Kidney epithelial cell (primary cell): ENCODE results near the gene ECI2. TPM values are rescaled to one million over a fixed set of nuclear protein-coding genes. Genes with fewer than 3 reads are reported as not detected.

ENCODE experiments used
- DNase-seq: peaks from one replicate; pipeline ENCODE4 v3.0.0-alpha.2; 2010; ENCODE audit warnings: low read depth
- H3K27me3 ChIP-seq: 2 replicates; pipeline ENCODE4 v1.6.0; 2011; ENCODE audit warnings: low read length; ENCODE audit not compliant: control insufficient read depth, insufficient read depth
- H3K36me3 ChIP-seq: 2 replicates; pipeline ENCODE4 v1.5.1; 2011; ENCODE audit warnings: low read length; ENCODE audit not compliant: control insufficient read depth, insufficient read depth
- H3K4me3 ChIP-seq: 2 replicates; pipeline ENCODE4 v1.5.1; 2011; ENCODE audit warnings: low read depth, mild to moderate bottlenecking, control low read depth, low read length
- total RNA-seq: library from RNA; depleted of rRNA; stranded (reverse); fragments of >200 nt; gene quantifications from 2 replicates; pipeline ENCODE4 v1.2.3, GENCODE V29; 2015
- TF ChIP-seq, protein P1 (sequence below): IDR thresholded peaks from 2 replicates; pipeline ENCODE4 v1.5.1; 2011; ENCODE audit warnings: mild to moderate bottlenecking, moderate library complexity, low read length, control low read depth, inconsistent platforms; ENCODE audit not compliant: insufficient read depth, poor library complexity, severe bottlenecking

The ECI2 gene
- total RNA-seq, 1 donor from 2014 or later = 43.4 TPM

DNA sequence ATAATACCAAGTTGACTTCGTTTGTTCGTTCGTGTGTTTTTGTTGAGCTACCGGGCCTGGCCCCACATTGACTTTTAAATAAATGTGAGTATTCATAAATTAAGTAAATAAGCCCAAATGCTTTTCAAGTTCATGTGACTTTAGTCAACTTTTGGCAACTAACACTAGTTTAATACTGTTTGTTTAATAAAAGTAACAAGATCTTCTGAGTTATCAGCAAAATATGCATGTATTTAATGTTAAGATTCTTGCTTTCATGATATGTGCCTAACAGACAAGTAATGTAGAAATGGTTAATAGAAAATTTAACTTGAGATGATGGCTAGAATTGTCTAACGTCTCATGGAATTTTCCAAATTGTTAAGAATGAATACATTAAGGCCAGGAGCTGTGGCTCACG, 38.7 kb upstream of the ECI2 start:
- TF ChIP-seq, protein P1, sequence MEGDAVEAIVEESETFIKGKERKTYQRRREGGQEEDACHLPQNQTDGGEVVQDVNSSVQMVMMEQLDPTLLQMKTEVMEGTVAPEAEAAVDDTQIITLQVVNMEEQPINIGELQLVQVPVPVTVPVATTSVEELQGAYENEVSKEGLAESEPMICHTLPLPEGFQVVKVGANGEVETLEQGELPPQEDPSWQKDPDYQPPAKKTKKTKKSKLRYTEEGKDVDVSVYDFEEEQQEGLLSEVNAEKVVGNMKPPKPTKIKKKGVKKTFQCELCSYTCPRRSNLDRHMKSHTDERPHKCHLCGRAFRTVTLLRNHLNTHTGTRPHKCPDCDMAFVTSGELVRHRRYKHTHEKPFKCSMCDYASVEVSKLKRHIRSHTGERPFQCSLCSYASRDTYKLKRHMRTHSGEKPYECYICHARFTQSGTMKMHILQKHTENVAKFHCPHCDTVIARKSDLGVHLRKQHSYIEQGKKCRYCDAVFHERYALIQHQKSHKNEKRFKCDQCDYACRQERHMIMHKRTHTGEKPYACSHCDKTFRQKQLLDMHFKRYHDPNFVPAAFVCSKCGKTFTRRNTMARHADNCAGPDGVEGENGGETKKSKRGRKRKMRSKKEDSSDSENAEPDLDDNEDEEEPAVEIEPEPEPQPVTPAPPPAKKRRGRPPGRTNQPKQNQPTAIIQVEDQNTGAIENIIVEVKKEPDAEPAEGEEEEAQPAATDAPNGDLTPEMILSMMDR = no peak
- Histone ChIP-seq H3K36me3 (no peaks in the 10 kb centered on the region), H3K4me3 (no peak overlapping the region), H3K27me3 (no peaks in the 10 kb centered on the region)
- DNase-seq = no peak

DNA sequence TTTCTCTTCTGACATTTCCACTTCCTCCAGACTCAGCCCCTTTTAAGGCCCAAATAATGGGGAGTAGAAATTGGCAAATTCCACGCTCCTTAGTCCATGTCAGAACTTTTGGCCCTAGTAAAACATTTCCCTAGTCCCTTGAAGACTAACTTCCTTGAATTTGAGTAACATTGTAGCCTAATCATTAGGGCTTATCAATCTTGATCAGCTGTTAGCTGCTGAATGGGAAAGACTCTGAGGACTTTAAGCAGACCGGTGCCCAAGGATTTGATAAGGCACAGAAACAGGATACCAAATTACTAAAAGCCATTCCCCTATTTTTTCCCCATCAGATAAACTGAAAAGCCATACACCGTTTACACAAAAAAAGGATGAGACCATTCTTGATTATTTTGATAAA, 37.0 kb upstream of the ECI2 start:
- no peaks in the 10 kb centered on the region for H3K36me3 ChIP-seq
- no peaks in the 10 kb centered on the region for H3K27me3 ChIP-seq
- TF ChIP-seq, protein P1 = no peak
- H3K4me3 ChIP-seq = no peak overlapping the region
- DNase-seq = no peak

DNA sequence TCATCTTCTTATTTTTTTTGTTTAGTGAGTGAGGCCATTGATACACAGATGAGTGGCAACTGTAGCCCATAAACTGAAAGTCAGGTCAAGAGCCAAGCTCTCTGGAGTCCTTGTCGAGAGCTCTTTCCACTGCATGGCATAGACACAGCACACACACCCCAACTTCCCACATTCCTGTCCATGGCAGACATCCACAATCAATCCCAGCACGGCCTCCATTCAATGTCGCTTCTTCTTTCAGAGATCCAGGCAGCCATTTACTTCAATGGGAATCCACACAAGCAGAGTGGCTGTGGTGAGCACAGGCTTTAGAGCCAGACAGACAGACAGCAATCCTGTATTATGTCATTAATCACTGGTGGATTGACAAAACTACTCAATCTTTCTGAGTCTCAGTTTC, 34.9 kb upstream of the ECI2 start:
- H3K27me3 ChIP-seq = no peaks in the 10 kb centered on the region
- no peaks in the 10 kb centered on the region for H3K36me3 ChIP-seq
- TF ChIP-seq, protein P1 = no peak
- DNase-seq = no peak
- no peak overlapping the region for H3K4me3 ChIP-seq

DNA sequence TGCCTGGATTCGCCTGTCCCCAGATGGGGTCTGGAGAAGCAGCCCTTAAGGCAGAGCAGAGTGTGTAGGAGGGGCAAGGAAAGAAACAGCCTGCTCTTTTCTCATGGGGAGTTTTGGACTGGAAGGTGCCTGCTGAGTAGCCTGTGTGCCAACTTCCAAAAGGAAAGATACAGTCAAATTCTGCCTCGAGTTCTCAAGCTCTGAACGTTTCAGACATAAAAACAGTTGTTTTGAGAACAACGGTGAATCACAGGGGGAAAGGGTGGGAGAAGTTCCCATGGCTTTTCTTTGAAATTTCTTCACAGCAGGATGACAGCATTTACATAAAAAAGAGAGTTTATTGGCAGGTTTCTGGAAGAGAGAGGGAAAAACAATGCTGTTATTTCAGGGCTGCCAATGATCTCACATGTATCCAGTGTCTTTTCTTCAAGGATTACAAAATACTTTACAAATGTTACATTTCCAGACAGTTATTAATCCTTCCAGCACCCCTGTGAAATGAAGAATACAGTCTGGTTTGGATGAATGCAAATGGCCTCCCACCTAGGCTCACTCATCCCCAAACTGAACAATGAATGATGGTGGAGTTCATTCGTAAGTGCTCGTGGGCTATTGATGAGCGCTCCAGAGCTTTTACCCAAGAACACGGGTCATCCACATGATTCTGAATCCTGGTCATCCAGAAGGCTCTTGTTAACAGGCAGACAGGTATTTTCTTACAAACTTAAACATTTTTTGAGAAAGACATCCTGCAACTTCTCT, 33.8 kb upstream of the ECI2 start:
- TF ChIP-seq, protein P1 = no peak
- H3K4me3 ChIP-seq = no peak overlapping the region
- no peak for DNase-seq
- H3K36me3 ChIP-seq = no peaks in the 10 kb centered on the region
- H3K27me3 ChIP-seq = no peaks in the 10 kb centered on the region

DNA sequence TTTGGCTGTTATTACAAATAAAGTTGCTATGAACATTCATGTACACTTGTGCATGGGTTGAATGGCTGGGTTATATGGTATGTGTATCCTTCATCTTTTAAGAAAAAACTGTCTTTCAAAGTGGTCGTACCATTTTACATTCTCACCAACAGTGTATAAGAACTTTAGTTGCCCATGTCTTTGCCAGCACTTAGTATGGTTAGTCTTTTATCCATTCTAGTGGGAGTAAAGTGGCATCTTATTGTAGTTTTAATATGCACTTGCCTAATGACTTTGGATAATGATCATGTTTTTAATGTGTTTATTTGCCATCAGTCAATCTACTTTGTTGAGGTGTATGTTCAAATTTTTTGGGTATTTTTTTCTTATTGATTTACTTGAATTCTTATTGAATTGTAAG, 32.5 kb upstream of the ECI2 start:
- H3K4me3 ChIP-seq = no peak overlapping the region
- DNase-seq = no peak
- no peaks in the 10 kb centered on the region for H3K36me3 ChIP-seq
- TF ChIP-seq, protein P1 = no peak
- H3K27me3 ChIP-seq = no peaks in the 10 kb centered on the region

DNA sequence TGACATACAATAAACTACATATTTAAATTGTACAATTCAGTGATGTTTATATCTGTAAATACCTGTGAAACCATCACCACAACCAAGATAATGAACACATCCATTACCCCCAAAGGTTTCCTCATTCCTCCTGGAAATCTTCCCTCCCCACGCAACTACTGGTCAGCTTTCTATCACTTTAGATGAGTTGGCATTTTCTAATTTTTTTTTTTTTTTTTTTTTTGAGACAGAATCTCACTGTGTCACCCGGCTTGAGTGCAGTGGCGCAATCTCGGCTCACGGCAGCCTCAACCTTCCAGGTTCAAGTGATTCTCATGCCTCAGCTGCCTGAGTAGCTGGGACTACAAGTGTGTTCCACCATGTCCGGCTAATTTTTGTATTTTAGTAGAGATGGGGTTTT, 31.7 kb upstream of the ECI2 start:
- Histone ChIP-seq H3K4me3 (no peak overlapping the region), H3K36me3 (no peaks in the 10 kb centered on the region), H3K27me3 (no peaks in the 10 kb centered on the region)
- TF ChIP-seq, protein P1 = no peak
- DNase-seq = no peak
